ENCODE results near the gene MAP3K14. TPM values are rescaled to one million over a fixed set of nuclear protein-coding genes. Genes with fewer than 3 reads are reported as not detected.

The MAP3K14 gene
- total RNA-seq, 4 donors from 2014 or later = 16.5 to 30.4 (median 24.7) TPM

- no peaks in the 10 kb centered on the region for H3K9me3 ChIP-seq
- DNase-seq = peak; percentile 94 to 99 (median 97)
- peaks cover 0 to 35% (median 0%) of the 10 kb centered on the region in 3 donors for H3K36me3 ChIP-seq
- H3K4me3 ChIP-seq = peak overlapping the region in 1 of 4 donors; percentile 13
- peak; percentile 38 to 97 (median 96) for TF ChIP-seq CTCF (IDR thresholded peaks at IDR 0.05)
- TF ChIP-seq POLR2A (IDR thresholded peaks at IDR 0.05) = peak in 1 of 2 donors; percentile 6
- no peaks in the 10 kb centered on the region for H3K27me3 ChIP-seq
- peak overlapping the region; percentile 18 to 84 (median 69) for H3K27ac ChIP-seq
- peaks cover 0 to 30% (median 6%) of the 10 kb centered on the region in 4 donors for H3K4me1 ChIP-seq
These were observed 39.5 kb downstream of the MAP3K14 start for GRCh38 chr17:45277216-45277849.

- Histone ChIP-seq H3K9me3 (no peaks in the 10 kb centered on the region), H3K36me3 (peaks cover 0 to 48% (median 0%) of the 10 kb centered on the region in 3 donors), H3K4me3 (no peak overlapping the region), H3K27ac (peak overlapping the region in 1 of 4 donors; percentile 82), H3K4me1 (peaks cover 0 to 30% (median 6%) of the 10 kb centered on the region in 4 donors), H3K27me3 (no peaks in the 10 kb centered on the region)
- no peak for DNase-seq
- no peak for TF ChIP-seq POLR2A (IDR thresholded peaks at IDR 0.05)
- no peak for TF ChIP-seq CTCF (IDR thresholded peaks at IDR 0.05)
These were observed 40.8 kb downstream of the MAP3K14 start for GRCh38 chr17:45276031-45276430.

- Histone ChIP-seq H3K9me3 (no peaks in the 10 kb centered on the region), H3K27me3 (no peaks in the 10 kb centered on the region), H3K36me3 (peaks cover 0 to 56% (median 0%) of the 10 kb centered on the region in 3 donors), H3K4me1 (peaks cover 0 to 30% (median 6%) of the 10 kb centered on the region in 4 donors), H3K27ac (no peak overlapping the region), H3K4me3 (no peak overlapping the region)
- DNase-seq = no peak
- no peak for TF ChIP-seq POLR2A (IDR thresholded peaks at IDR 0.05)
- no peak for TF ChIP-seq CTCF (IDR thresholded peaks at IDR 0.05)
These were observed 42.8 kb downstream of the MAP3K14 start for GRCh38 chr17:45274033-45274432.

GRCh38 chr17:45273551-45273957, 43.3 kb downstream of the MAP3K14 start:
- H3K36me3 ChIP-seq = peaks cover 0 to 61% (median 0%) of the 10 kb centered on the region in 3 donors
- TF ChIP-seq CTCF (IDR thresholded peaks at IDR 0.05) (no peak), POLR2A (IDR thresholded peaks at IDR 0.05) (no peak)
- peaks cover 0 to 29% (median 6%) of the 10 kb centered on the region in 4 donors for H3K4me1 ChIP-seq
- H3K27ac ChIP-seq = no peak overlapping the region
- H3K9me3 ChIP-seq = no peaks in the 10 kb centered on the region
- no peaks in the 10 kb centered on the region for H3K27me3 ChIP-seq
- H3K4me3 ChIP-seq = no peak overlapping the region
- no peak for DNase-seq

- Histone ChIP-seq H3K9me3 (no peaks in the 10 kb centered on the region), H3K36me3 (peaks cover 0 to 80% (median 0%) of the 10 kb centered on the region in 3 donors), H3K4me3 (no peak overlapping the region), H3K4me1 (peaks cover 0 to 12% (median 0%) of the 10 kb centered on the region in 4 donors), H3K27me3 (no peaks in the 10 kb centered on the region), H3K27ac (no peak overlapping the region)
- DNase-seq = no peak
- TF ChIP-seq POLR2A (IDR thresholded peaks at IDR 0.05) (no peak), CTCF (IDR thresholded peaks at IDR 0.05) (no peak)
These were observed 45.2 kb downstream of the MAP3K14 start for GRCh38 chr17:45271603-45272002.

Data from Peyer's patch (tissue), 4 donors.